MM.1S (cell line): ENCODE results near the gene PRG3.

ENCODE experiments used
- DNase-seq: peaks from one replicate; pipeline ENCODE4 v3.0.0-alpha.2; 2015
- H2AFZ ChIP-seq: fragments of 300-600 bp; sonication (generic); 2 replicates; pipeline ENCODE4 v1.6.0; 2016; ENCODE audit warnings: antibody characterized with exemption, low read length
- H3F3A ChIP-seq: fragments of 300-600 bp; sonication (generic); 2 replicates; pipeline ENCODE4 v1.6.1; 2016; ENCODE audit warnings: mild to moderate bottlenecking, antibody characterized with exemption, low read length, moderate library complexity, mixed read lengths; ENCODE audit not compliant: insufficient read depth
- H3K27ac ChIP-seq: fragments of 300-600 bp; sonication (generic); 2 replicates; pipeline ENCODE4 v1.5.1; 2016; ENCODE audit warnings: mild to moderate bottlenecking, low read length
- H3K27me3 ChIP-seq: fragments of 300-600 bp; sonication (generic); replicated peaks from 2 replicates; pipeline ENCODE4 v1.6.0; 2016; ENCODE audit warnings: low read length; ENCODE audit not compliant: insufficient read depth
- H3K36me3 ChIP-seq: fragments of 300-600 bp; sonication (generic); replicated peaks from 2 replicates; pipeline ENCODE4 v1.6.1; 2016; ENCODE audit warnings: mild to moderate bottlenecking, low read length, mixed read lengths; ENCODE audit not compliant: insufficient read depth
- H3K4me1 ChIP-seq: fragments of 300-600 bp; sonication (generic); 2 replicates; pipeline ENCODE4 v1.6.1; 2016; ENCODE audit warnings: low read length, mixed read lengths
- H3K4me2 ChIP-seq: fragments of 300-600 bp; sonication (generic); 2 replicates; pipeline ENCODE4 v1.6.0; 2016; ENCODE audit warnings: low read depth, low read length
- H3K4me3 ChIP-seq: fragments of 300-600 bp; sonication (generic); 2 replicates; pipeline ENCODE4 v1.5.1; 2016; ENCODE audit warnings: low read length, mixed read lengths
- H3K79me2 ChIP-seq: fragments of 300-600 bp; sonication (generic); 2 replicates; pipeline ENCODE4 v1.6.1; 2016; ENCODE audit warnings: mixed run types, low read length, mixed read lengths
- H3K9ac ChIP-seq: fragments of 300-600 bp; sonication (generic); 2 replicates; pipeline ENCODE4 v1.6.1; 2016; ENCODE audit warnings: low read length, mixed read lengths
- H3K9me2 ChIP-seq: fragments of 300-600 bp; sonication (generic); replicated peaks from 2 replicates; pipeline ENCODE4 v1.6.1; 2016; ENCODE audit warnings: mild to moderate bottlenecking, low read length, mixed read lengths; ENCODE audit not compliant: insufficient read depth
- H3K9me3 ChIP-seq: fragments of 300-600 bp; sonication (generic); replicated peaks from 2 replicates; pipeline ENCODE4 v1.6.1; 2016; ENCODE audit warnings: mild to moderate bottlenecking, low read length, mixed read lengths; ENCODE audit not compliant: insufficient read depth
- H4K20me1 ChIP-seq: fragments of 300-600 bp; sonication (generic); 2 replicates; pipeline ENCODE4 v1.6.1; 2016; ENCODE audit warnings: mild to moderate bottlenecking, low read length, moderate library complexity, mixed read lengths; ENCODE audit not compliant: insufficient read depth
- EZH2 ChIP-seq: fragments of 300-600 bp; sonication (generic); optimal IDR thresholded peaks from 2 replicates; pipeline ENCODE3; 2017; ENCODE audit warnings: low read depth, mild to moderate bottlenecking, antibody characterized with exemption, low read length, mixed read lengths
- EZH2phosphoT487 ChIP-seq: fragments of 300-600 bp; sonication (generic); IDR thresholded peaks from 2 replicates; pipeline ENCODE4 v1.6.1; 2018; ENCODE audit warnings: antibody characterized with exemption, low read length
- TF ChIP-seq, protein P1 (sequence below): fragments of 300-600 bp; sonication (generic); IDR thresholded peaks from 2 replicates; pipeline ENCODE4 v1.5.1; 2016; ENCODE audit warnings: antibody characterized with exemption, low read length, mixed read lengths

Gene PRG3

DNA sequence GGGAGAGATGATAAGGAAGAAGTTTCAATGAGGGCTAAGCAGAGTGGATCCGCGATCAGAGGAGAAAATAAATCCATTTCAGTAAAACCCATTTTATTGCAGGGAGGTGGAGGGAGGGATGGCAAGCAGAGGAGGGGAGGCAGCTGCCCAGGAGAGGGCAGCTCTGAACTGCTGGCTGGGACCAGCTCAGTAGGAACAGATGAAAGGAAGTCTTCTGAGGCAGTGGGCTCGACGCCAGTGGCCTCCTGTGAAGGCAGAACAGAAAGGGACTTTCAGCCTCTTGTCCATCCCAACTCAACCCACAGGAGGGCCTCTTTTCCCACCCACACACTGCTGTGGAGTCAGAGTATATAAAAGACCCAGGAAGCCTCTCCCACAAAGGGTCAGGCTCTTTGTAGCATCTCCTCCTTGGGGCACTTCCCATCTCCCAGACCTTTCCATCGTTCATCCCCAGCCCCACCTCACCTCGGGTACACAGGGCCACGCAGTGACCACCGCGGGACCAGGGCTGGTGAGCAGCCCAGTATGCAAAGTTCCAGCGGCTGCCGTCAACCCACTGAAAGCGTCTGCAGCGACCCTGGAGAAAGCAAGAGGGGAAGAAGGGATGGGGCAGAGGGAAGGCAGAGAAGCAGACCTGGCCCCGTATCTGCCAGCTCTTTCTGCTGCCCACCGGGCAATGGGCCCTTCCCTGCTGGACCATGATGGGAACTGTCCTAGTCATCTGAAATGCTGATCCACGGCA lies 6.5 kb upstream of the PRG3 start:
- H3K27me3 ChIP-seq, result no peaks in the 10 kb centered on the region
- H3K9ac ChIP-seq, result no peak overlapping the region
- no peaks in the 10 kb centered on the region for H3K79me2 ChIP-seq
- TF ChIP-seq EZH2phosphoT487, result no peak
- no peaks in the 10 kb centered on the region for H3K36me3 ChIP-seq
- no peak for DNase-seq
- no peak overlapping the region for H3K4me2 ChIP-seq
- no peaks in the 10 kb centered on the region for H3K4me1 ChIP-seq
- no peaks in the 10 kb centered on the region for H3F3A ChIP-seq
- no peaks in the 10 kb centered on the region for H3K9me3 ChIP-seq
- no peak overlapping the region for H2AFZ ChIP-seq
- H3K4me3 ChIP-seq, result no peak overlapping the region
- H4K20me1 ChIP-seq, result no peaks in the 10 kb centered on the region
- H3K9me2 ChIP-seq, result no peaks in the 10 kb centered on the region
- H3K27ac ChIP-seq, result no peak overlapping the region

DNA sequence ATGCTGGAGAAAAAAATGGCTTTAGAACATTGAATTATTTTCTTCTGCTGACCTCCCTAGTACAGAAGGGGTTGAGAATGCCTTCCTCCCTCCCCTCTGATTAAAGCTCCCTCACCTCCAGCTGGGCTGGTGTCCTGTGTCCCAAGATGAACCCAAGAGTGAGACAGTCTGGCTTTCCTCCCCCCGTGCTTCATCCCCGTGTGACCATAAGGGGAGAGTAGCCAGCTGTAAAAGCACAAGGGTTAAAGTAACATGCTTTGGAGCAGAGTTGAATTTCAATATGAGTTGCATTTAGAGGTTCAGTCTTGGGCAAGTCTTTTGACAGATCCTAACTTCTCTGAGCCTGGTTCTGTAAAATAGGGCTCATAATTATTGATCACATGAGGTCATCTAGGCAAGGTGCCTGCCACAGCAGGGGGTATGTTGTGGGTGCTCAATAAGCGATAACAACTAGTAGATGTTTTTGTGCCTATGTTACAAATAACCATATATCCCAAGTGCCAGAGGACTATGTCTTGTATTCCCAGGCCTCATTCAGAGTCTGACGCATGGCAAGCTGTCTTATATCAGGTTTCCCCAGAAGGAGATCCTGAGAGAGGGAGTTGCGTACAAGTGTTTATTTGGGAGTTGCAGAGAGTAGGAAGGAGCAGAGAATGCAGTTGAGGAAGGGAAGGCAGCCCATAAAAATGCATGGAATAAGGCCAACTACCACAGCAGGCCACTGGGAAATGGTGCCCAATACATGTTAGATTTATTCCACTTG lies 5.4 kb upstream of the PRG3 start:
- Histone ChIP-seq H3F3A (no peaks in the 10 kb centered on the region), H3K4me3 (no peak overlapping the region), H3K36me3 (no peaks in the 10 kb centered on the region), H3K79me2 (no peaks in the 10 kb centered on the region), H3K9me2 (no peaks in the 10 kb centered on the region), H4K20me1 (no peaks in the 10 kb centered on the region), H3K27me3 (no peaks in the 10 kb centered on the region), H3K9me3 (no peaks in the 10 kb centered on the region), H2AFZ (no peak overlapping the region), H3K9ac (no peak overlapping the region), H3K4me2 (no peak overlapping the region), H3K27ac (no peak overlapping the region), H3K4me1 (no peaks in the 10 kb centered on the region)
- TF ChIP-seq EZH2phosphoT487 (no peak), EZH2 (no peak)
- TF ChIP-seq, protein P1, sequence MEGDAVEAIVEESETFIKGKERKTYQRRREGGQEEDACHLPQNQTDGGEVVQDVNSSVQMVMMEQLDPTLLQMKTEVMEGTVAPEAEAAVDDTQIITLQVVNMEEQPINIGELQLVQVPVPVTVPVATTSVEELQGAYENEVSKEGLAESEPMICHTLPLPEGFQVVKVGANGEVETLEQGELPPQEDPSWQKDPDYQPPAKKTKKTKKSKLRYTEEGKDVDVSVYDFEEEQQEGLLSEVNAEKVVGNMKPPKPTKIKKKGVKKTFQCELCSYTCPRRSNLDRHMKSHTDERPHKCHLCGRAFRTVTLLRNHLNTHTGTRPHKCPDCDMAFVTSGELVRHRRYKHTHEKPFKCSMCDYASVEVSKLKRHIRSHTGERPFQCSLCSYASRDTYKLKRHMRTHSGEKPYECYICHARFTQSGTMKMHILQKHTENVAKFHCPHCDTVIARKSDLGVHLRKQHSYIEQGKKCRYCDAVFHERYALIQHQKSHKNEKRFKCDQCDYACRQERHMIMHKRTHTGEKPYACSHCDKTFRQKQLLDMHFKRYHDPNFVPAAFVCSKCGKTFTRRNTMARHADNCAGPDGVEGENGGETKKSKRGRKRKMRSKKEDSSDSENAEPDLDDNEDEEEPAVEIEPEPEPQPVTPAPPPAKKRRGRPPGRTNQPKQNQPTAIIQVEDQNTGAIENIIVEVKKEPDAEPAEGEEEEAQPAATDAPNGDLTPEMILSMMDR, result no peak
- no peak for DNase-seq

DNA sequence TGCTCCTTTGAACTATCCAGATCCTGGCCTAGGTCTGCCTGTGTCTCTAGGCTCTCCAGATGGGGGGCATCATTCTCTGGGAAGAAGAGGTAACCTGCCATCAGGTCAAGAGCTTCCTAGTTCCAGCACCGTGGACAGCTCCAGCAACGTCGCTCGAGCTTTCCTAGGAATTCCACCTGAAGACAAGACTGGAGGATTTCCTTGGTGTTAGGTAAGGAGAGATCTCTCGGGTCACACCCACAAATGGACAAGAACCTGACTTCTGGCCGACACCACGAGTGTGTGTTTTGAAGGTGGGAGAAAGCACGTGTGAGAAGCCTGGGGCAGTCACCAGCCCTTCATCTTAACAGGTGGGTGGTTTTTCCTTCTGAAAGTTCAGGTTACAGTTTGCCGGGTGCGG lies 1.2 kb downstream of the PRG3 start:
- no peak overlapping the region for H2AFZ ChIP-seq

More for the DNA sequence above, 1.2 kb downstream of the PRG3 start:
- DNase-seq, result peak; percentile 11
- no peak overlapping the region for H3K9ac ChIP-seq
- H3K9me2 ChIP-seq, result no peaks in the 10 kb centered on the region
- H3K4me2 ChIP-seq, result no peak overlapping the region
- no peaks in the 10 kb centered on the region for H3K79me2 ChIP-seq
- H4K20me1 ChIP-seq, result no peaks in the 10 kb centered on the region
- H3K36me3 ChIP-seq, result no peaks in the 10 kb centered on the region
- no peak overlapping the region for H3K4me3 ChIP-seq
- no peaks in the 10 kb centered on the region for H3F3A ChIP-seq
- peaks cover 11% of the 10 kb centered on the region; the same call in 1 of the 2 replicates for H3K27me3 ChIP-seq
- H3K27ac ChIP-seq, result no peak overlapping the region
- TF ChIP-seq, protein P1, result no peak
- no peak for TF ChIP-seq EZH2phosphoT487
- no peak for TF ChIP-seq EZH2
- no peaks in the 10 kb centered on the region for H3K9me3 ChIP-seq
- no peaks in the 10 kb centered on the region for H3K4me1 ChIP-seq
